Stimulated activated CD4-positive, alpha-beta T cell treated with anti-CD3 and anti-CD28 coated beads, Interleukin-4, amount 100 ng/mL, for 4 hours (primary cell): ENCODE results near the gene MBNL2.
"Not testable (repeated sequence)": the region's sequence is repeated elsewhere in the genome, so short reads cannot be mapped to it uniquely, and the experiment has no call there.

ENCODE experiments used
- DNase-seq, 2 experiments: peaks; one replicate each; pipeline ENCODE4 v3.0.0-alpha.2; 2020

MBNL2 gene, protein sequence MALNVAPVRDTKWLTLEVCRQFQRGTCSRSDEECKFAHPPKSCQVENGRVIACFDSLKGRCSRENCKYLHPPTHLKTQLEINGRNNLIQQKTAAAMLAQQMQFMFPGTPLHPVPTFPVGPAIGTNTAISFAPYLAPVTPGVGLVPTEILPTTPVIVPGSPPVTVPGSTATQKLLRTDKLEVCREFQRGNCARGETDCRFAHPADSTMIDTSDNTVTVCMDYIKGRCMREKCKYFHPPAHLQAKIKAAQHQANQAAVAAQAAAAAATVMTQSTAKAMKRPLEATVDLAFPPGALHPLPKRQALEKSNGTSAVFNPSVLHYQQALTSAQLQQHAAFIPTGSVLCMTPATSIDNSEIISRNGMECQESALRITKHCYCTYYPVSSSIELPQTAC

GRCh38 chr13:97221989-97222700 is at the start of gene MBNL2:
Gene MBNL2, plus strand, starts transcription at chr13:97222333. Its CDS starts 53,903 bp downstream, at chr13:97276236.
- DNase-seq, result peak; percentile 71 to 81

DNA sequence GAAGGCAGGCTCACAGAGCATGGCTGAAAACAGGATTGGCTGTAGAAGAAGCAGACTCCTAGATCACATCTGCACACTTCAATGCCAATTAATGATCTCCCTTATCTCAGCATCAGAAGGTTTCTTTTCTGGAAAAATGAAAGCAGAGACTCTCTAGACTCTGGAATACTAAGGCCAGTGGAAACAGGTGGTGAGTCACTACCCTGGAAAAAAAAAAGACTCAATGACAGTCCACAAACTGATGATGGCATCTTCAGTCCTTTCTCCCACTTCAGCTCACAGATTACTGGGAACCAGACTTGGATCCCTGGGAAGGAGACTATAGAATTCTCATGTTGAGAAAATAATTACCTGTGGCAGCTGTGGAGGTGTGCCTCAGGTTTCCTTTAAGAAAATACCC is 47.5 kb upstream of the MBNL2 start:
- DNase-seq, result no peak

- DNase-seq, result no peak
These were observed 47.1 kb upstream of the MBNL2 start for GRCh38 chr13:97175041-97175440.

DNA sequence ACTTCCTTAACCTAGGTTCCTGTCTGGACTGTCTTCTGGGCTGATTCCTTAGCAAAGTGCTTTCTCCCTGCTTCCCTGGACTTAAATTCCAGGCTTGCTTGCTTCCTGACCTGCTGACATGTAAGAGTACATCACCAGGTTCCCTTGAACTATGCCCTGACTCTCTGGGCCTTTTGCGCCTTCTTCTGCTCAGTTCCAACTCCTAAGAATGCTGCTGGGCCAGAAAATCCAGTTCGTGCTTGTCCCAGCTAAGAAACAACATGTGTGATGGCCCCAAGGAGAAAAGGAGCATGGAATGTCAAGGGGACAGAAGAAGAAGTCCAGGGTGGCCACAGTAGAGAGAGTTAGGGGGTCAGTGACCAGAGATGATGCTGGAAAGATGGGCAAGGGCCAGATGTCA is 42.6 kb upstream of the MBNL2 start:
- no peak for DNase-seq

- no peak for DNase-seq
These were observed 39.8 kb upstream of the MBNL2 start for GRCh38 chr13:97182111-97182890.

DNA sequence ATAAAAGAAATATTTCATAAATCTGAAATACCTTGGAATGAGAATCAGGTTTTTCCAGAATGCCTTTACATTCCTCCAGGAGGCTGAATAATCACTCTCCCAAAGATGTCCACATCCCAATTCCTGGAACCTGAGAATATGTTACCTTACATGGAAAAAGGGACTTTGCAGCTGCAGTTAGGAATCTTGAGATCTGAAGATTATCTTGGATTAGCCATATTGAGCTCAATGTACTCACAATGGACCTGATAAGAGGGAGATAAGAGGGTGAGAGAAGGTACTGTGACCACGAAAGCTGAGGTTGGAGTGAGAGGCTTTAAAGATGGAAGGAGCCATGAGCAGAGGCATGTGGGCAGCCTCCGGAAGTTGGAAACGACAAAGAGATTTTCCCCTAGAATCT is 36.8 kb upstream of the MBNL2 start:
- DNase-seq, result no peak

GRCh38 chr13:97185751-97186150 is 36.4 kb upstream of the MBNL2 start:
- no peak for DNase-seq

- DNase-seq, result no peak
These were observed 33.9 kb upstream of the MBNL2 start for GRCh38 chr13:97188207-97188606.

- DNase-seq, result no peak
These were observed 32.2 kb upstream of the MBNL2 start for GRCh38 chr13:97189928-97190327.

GRCh38 chr13:97191142-97191541 is 31.0 kb upstream of the MBNL2 start:
- no peak for DNase-seq

DNA sequence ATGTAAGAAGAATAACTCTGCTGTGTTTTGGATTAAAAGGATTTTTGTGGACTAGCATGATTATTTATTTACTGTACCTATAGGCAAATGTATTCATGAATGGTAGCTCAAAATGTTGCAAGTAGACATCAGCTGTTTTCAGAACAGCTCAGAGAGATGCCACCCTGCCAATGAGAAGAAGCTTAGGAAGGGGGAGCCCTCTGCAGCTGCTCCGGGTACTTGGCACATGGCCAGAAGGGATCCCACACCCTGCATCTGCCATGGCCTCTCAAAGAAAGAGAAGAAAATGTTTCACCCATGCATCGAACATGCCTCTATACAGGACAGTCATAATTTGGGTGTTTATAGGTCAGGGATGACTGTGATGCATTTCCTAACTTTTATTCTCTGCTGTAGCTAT is 30.5 kb upstream of the MBNL2 start:
- no peak for DNase-seq

- DNase-seq, result no peak
These were observed 30.0 kb upstream of the MBNL2 start for GRCh38 chr13:97192166-97192565.

DNA sequence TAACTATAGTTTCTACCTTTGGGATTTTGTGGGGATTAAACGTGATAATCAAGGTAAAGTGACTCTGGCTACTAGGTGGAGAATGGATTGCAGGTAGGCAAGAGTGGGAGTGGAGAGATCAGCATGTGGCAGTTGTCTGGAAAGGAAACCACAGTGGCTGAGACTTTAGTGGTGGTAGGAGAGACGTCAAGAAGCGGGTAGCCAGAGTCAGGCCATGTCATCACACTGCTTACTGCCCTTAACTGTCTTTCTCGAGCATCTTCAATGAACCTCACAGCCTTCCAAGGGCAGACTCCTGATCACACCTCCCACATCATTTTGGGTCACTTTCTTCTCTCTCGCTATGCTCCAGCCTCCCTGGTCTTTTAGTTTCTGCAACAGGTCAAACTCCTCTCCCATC is 28.6 kb upstream of the MBNL2 start:
- no peak for DNase-seq

- no peak for DNase-seq
These were observed 27.7 kb upstream of the MBNL2 start for GRCh38 chr13:97194479-97194878.

DNA sequence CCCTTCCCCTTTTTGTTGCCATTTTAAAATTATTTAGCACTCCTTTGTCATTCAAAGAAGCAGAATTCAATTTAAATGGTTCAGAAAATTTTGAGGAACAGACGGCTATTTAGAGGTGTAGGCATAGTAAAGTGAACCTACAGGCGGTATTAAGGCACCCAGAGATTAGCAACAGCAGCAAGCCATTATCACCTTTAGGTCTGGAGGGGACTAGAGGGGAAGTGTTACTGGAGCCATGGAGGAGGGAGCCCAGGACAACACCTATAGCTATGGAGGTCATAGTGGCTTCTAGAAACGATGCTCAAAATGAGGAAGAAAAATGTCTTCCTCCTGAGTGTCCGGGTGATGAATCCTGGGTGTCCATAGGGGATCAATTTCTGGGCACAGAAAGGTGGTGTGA is 25.8 kb upstream of the MBNL2 start:
- no peak for DNase-seq

GRCh38 chr13:97198753-97199152 is 23.4 kb upstream of the MBNL2 start:
- DNase-seq, result no peak

- DNase-seq, result no peak
These were observed 22.7 kb upstream of the MBNL2 start for GRCh38 chr13:97199451-97199850.

- DNase-seq, result no peak
These were observed 21.8 kb upstream of the MBNL2 start for GRCh38 chr13:97200081-97200942.

GRCh38 chr13:97202761-97203160 is 19.4 kb upstream of the MBNL2 start:
- no peak for DNase-seq

DNA sequence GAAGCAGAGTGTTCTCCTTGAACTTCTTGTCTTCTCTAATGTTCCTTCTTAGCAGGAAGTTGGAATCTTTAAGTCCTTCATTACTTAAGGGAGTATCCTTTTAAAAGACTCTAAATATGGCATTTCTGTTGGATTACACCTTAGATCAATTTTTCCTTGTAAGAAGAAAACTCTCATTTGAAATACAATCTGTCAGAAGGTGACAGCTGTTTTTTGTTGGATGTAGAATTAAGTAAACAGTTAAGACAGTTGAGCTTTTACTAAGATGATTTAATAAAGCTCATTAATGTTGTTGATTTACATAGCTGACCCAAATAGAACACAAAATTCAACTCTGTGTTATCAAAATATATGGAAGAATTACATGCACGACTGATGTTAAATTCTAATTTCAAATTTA is 16.7 kb upstream of the MBNL2 start:
- no peak for DNase-seq

DNA sequence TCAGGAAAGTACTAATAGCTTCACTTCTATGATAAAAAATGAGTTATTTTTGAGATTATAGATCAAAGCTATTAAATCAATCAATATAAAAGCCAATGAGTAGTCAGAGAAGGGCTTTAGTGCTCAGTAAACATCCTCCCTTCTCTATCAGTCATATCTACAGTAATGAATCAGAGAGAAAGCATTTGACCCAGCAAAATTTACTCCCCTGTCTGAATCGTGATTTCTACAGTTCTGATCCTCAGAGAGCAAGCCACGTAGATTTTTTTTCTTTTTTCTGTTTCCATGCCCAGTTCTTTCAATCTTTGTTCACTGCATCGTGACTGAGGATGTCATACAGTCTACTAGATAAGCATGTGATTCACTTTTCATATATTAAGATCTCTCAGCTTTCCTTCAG is 16.2 kb upstream of the MBNL2 start:
- no peak for DNase-seq

DNA sequence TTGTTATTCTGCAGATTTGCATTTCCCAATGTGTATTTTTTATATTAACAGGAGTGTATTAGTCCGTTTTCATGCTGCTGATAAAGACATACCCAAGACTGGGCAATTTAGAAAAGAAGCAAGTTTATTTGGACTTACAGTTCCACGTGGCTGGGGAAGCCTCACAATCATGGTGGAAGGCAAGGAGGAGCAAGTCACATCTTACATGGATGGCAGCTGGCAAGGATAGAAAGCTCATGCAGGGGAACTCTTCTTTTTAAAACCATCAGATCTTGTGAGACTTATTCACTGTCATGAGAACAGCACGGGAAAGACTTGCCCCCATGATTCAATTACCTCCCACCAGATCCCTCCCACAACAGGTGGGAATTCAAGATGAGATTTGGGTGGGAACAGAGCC is 14.9 kb upstream of the MBNL2 start:
- DNase-seq, result not testable (repeated sequence)

- no peak for DNase-seq
These were observed 10.8 kb upstream of the MBNL2 start for GRCh38 chr13:97211300-97211699.
